MCF 10A (cell line): ENCODE results near the gene GSG1. TPM values are rescaled to one million over a fixed set of nuclear protein-coding genes. Genes with fewer than 3 reads are reported as not detected.

Experiments used
- BruUV-seq: library from RNA; stranded (reverse); fragments of 400-500 nt; replicated peaks from 2 replicates; lab custom pipeline; 2021; lab: Mats Ljungman, UMichigan
- CTCF ChIA-PET: fragments of 300-600 bp; sonication (Branson Sonifier 250); formaldehyde crosslinking; extraction: SDS; loops from one replicate; lab custom pipeline; 2021; ENCODE audit warnings: antibody characterized with exemption, inconsistent platforms; lab: Yijun Ruan, JAX
- POLR2A ChIA-PET: fragments of 300-600, 350-650 bp; sonication (Branson Sonifier 250); formaldehyde crosslinking; extraction: SDS; loops from one replicate; lab custom pipeline; 2020; ENCODE audit warnings: antibody characterized with exemption, inconsistent platforms; lab: Yijun Ruan, JAX
- DNase-seq: peaks from one replicate; pipeline ENCODE4 v3.0.0-alpha.2; 2018; ENCODE audit not compliant: unreplicated experiment
- H3K27ac Mint-ChIP-seq: one replicate; pipeline ENCODE4 v1.8.0; 2022; ENCODE audit warnings: mild to moderate bottlenecking, low read depth, mixed read lengths; ENCODE audit not compliant: unreplicated experiment
- H3K27me3 Mint-ChIP-seq: one replicate; pipeline ENCODE4 v1.8.0; 2022; ENCODE audit warnings: mixed read lengths; ENCODE audit not compliant: insufficient read depth, unreplicated experiment
- H3K36me3 Mint-ChIP-seq: one replicate; pipeline ENCODE4 v1.8.0; 2022; ENCODE audit warnings: mild to moderate bottlenecking, moderate library complexity, mixed read lengths; ENCODE audit not compliant: insufficient read depth, unreplicated experiment
- H3K4me1 Mint-ChIP-seq: one replicate; pipeline ENCODE4 v1.8.0; 2022; ENCODE audit warnings: mixed read lengths; ENCODE audit not compliant: insufficient read depth, unreplicated experiment
- H3K4me3 Mint-ChIP-seq: one replicate; pipeline ENCODE4 v1.8.0; 2022; ENCODE audit warnings: mild to moderate bottlenecking, moderate library complexity, mixed read lengths; ENCODE audit not compliant: unreplicated experiment
- H3K9me3 Mint-ChIP-seq: one replicate; pipeline ENCODE4 v1.8.0; 2022; ENCODE audit warnings: mixed read lengths; ENCODE audit not compliant: unreplicated experiment
- intact Hi-C: fragments of 100-400 bp; cut with micrococcal nuclease; formaldehyde crosslinking; loops from 2 replicates; pipeline ENCODE4 v1.14.1; 2022
- total RNA-seq: library from RNA; stranded (reverse); gene quantifications from 2 replicates; pipeline ENCODE4 v1.2.3, GENCODE V29; 2022
- TF ChIP-seq, protein P1 (sequence below): fragments of 200-600 bp; IDR thresholded peaks from one replicate; pipeline ENCODE4 v1.8.0; 2022; ENCODE audit warnings: antibody characterized with exemption, mild to moderate bottlenecking; ENCODE audit not compliant: unreplicated experiment

Gene GSG1
- total RNA-seq, 1 experiment from 2014 or later = not detected

DNA sequence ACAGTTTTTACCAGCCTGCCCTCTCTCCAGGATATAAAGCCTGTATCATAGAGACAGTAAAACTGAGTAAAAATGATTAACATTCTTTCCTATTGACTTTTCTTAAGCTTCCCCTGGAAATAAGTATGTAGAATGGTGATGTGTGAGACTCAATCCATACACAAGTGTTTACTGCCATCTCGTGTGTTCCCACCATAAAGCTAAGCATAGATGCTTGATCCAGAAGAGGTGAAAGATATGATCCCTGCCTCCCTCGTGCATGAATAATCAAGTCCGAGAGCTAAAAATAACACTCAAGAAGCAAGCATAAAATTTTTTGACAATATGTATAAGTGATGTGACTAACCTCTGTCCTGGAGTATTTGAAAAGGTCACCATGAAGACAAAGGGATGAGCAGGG, 16.9 kb upstream of the GSG1 start:
- Mint-ChIP-seq H3K4me3 (no peak overlapping the region), H3K9me3 (no peaks in the 10 kb centered on the region), H3K27me3 (no peaks in the 10 kb centered on the region), H3K27ac (no peak overlapping the region), H3K4me1 (peaks cover 7% of the 10 kb centered on the region), H3K36me3 (no peaks in the 10 kb centered on the region)
- CTCF ChIA-PET = interaction anchor here (0.8 to 0.9 kb wide), 3 partner anchors 13 to 22 kb away, joined by 3 to 5 read pairs (median 4); no protein-coding TSS in a partner anchor
- DNase-seq = no peak
- POLR2A ChIA-PET = interaction anchor here (0.7 to 0.8 kb wide), 2 partner anchors 14 to 45 kb away, joined by 3 read pairs; no protein-coding TSS in a partner anchor
- intact Hi-C loops = no loop called here
- TF ChIP-seq, protein P1, sequence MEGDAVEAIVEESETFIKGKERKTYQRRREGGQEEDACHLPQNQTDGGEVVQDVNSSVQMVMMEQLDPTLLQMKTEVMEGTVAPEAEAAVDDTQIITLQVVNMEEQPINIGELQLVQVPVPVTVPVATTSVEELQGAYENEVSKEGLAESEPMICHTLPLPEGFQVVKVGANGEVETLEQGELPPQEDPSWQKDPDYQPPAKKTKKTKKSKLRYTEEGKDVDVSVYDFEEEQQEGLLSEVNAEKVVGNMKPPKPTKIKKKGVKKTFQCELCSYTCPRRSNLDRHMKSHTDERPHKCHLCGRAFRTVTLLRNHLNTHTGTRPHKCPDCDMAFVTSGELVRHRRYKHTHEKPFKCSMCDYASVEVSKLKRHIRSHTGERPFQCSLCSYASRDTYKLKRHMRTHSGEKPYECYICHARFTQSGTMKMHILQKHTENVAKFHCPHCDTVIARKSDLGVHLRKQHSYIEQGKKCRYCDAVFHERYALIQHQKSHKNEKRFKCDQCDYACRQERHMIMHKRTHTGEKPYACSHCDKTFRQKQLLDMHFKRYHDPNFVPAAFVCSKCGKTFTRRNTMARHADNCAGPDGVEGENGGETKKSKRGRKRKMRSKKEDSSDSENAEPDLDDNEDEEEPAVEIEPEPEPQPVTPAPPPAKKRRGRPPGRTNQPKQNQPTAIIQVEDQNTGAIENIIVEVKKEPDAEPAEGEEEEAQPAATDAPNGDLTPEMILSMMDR = no peak
- BruUV-seq = no TSS peak

DNA sequence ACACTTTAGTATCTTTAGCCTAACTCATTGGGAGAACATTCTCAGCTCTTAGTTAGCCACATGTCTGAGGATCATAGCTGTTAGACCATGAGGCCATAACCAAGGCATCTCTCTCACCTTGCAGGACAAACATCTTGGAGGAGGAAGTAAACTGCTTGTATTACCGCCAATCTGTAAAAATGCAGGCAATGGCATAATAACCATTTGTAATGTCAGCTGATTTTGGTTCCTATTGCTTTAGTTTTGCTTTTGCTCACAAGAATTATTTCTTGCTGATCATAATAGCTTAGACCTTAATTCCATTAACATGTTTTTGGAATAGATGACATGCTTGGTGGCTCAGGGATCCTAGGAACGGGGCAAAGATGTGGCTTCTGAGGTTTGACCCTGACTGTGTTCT, 16.4 kb upstream of the GSG1 start:
- Mint-ChIP-seq H3K9me3 (no peaks in the 10 kb centered on the region), H3K4me1 (peaks cover 3% of the 10 kb centered on the region), H3K27ac (no peak overlapping the region), H3K36me3 (no peaks in the 10 kb centered on the region), H3K27me3 (no peaks in the 10 kb centered on the region), H3K4me3 (no peak overlapping the region)
- DNase-seq = no peak
- TF ChIP-seq, protein P1 = no peak
- intact Hi-C loops = no loop called here
- CTCF ChIA-PET = interaction anchor here (0.6 to 0.9 kb wide), 4 partner anchors 13 to 726 kb away, joined by 3 to 5 read pairs (median 4); no protein-coding TSS in a partner anchor
- no TSS peak for BruUV-seq
- POLR2A ChIA-PET = interaction anchor here (0.8 kb wide), 1 partner anchor 45 kb away, joined by 3 read pairs; no protein-coding TSS in a partner anchor

DNA sequence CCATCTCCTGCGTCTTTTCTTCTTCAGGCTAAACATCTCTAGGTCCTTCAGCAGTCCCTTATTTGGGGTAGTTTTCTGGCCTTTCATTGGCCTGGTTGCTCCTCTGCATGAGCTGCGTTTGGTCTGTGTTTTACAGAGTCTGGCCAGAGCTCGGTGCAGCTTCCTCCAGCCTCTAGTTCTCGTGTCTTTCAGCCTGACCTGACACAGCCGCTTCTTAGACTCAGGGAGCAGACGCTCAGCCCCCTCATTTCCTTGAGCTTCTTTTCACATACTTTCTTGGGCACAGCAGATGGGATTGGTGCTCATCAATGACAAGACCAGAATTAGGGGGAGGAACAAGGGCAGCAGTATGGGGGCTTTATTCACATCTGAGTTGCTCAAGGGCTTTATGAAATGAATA, 13.6 kb upstream of the GSG1 start:
- DNase-seq = no peak
- CTCF ChIA-PET = interaction anchor here (0.7 to 1.8 kb wide), 3 partner anchors 44 to 95 kb away, joined by 4 to 9 read pairs (median 4); no protein-coding TSS in a partner anchor
- no TSS peak for BruUV-seq
- no peak overlapping the region for H3K27ac Mint-ChIP-seq
- no peaks in the 10 kb centered on the region for H3K4me1 Mint-ChIP-seq
- POLR2A ChIA-PET = interaction anchor here (1.3 to 1.4 kb wide), 3 partner anchors 10 to 81 kb away, joined by 3 to 4 read pairs (median 4); no protein-coding TSS in a partner anchor
- intact Hi-C loops = no loop called here
- H3K27me3 Mint-ChIP-seq = no peaks in the 10 kb centered on the region
- H3K36me3 Mint-ChIP-seq = no peaks in the 10 kb centered on the region
- H3K4me3 Mint-ChIP-seq = no peak overlapping the region
- H3K9me3 Mint-ChIP-seq = no peaks in the 10 kb centered on the region
- TF ChIP-seq, protein P1 = no peak

DNA sequence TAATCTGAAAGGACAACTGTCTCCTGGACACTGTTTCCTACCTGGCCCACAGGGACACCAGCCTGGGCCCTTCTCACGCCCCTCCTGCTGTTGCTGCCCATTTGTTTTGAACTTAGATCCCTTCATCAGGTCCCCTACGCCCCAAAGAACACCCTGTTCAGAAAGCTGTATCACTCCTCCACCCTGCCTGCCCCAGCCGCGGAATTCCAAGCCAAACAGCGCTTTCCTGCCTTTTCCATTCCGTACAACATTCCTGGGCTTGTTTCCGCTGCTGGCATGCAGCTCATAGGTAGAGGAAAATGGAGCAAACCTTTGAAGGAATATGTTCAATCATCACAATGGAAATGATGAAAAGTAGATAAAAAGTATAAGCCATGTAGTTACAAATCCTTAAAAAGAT, 12.8 kb upstream of the GSG1 start:
- CTCF ChIA-PET = interaction anchor here (1.8 to 2.0 kb wide), 2 partner anchors 19 to 44 kb away, joined by 8 to 9 read pairs; no protein-coding TSS in a partner anchor

More for the DNA sequence above, 12.8 kb upstream of the GSG1 start:
- H3K36me3 Mint-ChIP-seq = no peaks in the 10 kb centered on the region
- no peaks in the 10 kb centered on the region for H3K27me3 Mint-ChIP-seq
- no peak for DNase-seq
- H3K9me3 Mint-ChIP-seq = no peaks in the 10 kb centered on the region
- TF ChIP-seq, protein P1 = no peak
- no peaks in the 10 kb centered on the region for H3K4me1 Mint-ChIP-seq
- POLR2A ChIA-PET = interaction anchor here (1.3 to 1.4 kb wide), 5 partner anchors 10 to 82 kb away, joined by 3 to 5 read pairs (median 4); no protein-coding TSS in a partner anchor
- no peak overlapping the region for H3K4me3 Mint-ChIP-seq
- no peak overlapping the region for H3K27ac Mint-ChIP-seq
- BruUV-seq = no TSS peak
- intact Hi-C loops = no loop called here
